Measurements from ENCODE around the gene LILRB5.

DNA sequence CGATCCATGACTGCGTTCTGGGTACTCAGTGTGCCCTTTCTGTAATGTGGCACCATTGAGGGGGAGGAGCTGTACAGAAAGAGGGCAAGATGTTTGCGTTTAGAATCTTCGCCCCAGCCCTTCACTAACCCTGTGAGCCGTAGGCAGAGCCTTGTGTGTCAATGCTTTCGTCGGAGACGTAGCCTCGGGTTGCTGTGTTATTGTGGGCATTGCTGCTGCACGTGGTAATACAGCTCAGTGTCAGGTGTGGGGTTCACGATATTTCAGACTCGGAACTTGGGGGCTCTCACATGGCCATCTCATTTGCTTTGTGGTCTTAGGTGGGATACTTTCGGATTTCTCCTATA lies 50.3 kb downstream of the LILRB5 start:
- TF ChIP-seq POLR2AphosphoS5 (IDR thresholded peaks at IDR 0.05; ENCODE audit: low read depth, low read length) (no peak), YY1 (IDR thresholded peaks at IDR 0.05; ENCODE audit: extremely low read depth, insufficient replicate concordance, low read depth, low read length) (no peak), ELF1 (IDR thresholded peaks at IDR 0.05; ENCODE audit: borderline replicate concordance, low read depth) (no peak), CBX3 (IDR thresholded peaks at IDR 0.05; ENCODE audit: low read depth) (no peak), POLR2A (IDR thresholded peaks at IDR 0.05; ENCODE audit: borderline replicate concordance, extremely low read depth, insufficient read depth, insufficient read length) (no peak), CEBPB (IDR thresholded peaks at IDR 0.05; ENCODE audit: low read depth) (no peak), TCF7L2 (IDR thresholded peaks at IDR 0.05; ENCODE audit: borderline replicate concordance, extremely low read depth, insufficient read depth, insufficient read length) (no peak), EZH2phosphoT487 (IDR thresholded peaks at IDR 0.05; ENCODE audit: borderline replicate concordance) (no peak), ZNF274 (IDR thresholded peaks at IDR 0.05; ENCODE audit: low read depth, low read length) (no peak), EZH2 (IDR thresholded peaks at IDR 0.05) (no peak)
- TF ChIP-seq, protein P1, sequence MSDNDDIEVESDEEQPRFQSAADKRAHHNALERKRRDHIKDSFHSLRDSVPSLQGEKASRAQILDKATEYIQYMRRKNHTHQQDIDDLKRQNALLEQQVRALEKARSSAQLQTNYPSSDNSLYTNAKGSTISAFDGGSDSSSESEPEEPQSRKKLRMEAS (IDR thresholded peaks at IDR 0.05): no peak
- TF ChIP-seq, protein P2, sequence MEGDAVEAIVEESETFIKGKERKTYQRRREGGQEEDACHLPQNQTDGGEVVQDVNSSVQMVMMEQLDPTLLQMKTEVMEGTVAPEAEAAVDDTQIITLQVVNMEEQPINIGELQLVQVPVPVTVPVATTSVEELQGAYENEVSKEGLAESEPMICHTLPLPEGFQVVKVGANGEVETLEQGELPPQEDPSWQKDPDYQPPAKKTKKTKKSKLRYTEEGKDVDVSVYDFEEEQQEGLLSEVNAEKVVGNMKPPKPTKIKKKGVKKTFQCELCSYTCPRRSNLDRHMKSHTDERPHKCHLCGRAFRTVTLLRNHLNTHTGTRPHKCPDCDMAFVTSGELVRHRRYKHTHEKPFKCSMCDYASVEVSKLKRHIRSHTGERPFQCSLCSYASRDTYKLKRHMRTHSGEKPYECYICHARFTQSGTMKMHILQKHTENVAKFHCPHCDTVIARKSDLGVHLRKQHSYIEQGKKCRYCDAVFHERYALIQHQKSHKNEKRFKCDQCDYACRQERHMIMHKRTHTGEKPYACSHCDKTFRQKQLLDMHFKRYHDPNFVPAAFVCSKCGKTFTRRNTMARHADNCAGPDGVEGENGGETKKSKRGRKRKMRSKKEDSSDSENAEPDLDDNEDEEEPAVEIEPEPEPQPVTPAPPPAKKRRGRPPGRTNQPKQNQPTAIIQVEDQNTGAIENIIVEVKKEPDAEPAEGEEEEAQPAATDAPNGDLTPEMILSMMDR (IDR thresholded peaks at IDR 0.05 in 2 of 3, conservative IDR thresholded peaks at IDR 0.05 in 1 of 3; ENCODE audit: borderline replicate concordance in 1 of 3, insufficient read depth in 1 of 3, low read depth in 2 of 3, low read length in 2 of 3): no peak
- TF ChIP-seq, protein P3, sequence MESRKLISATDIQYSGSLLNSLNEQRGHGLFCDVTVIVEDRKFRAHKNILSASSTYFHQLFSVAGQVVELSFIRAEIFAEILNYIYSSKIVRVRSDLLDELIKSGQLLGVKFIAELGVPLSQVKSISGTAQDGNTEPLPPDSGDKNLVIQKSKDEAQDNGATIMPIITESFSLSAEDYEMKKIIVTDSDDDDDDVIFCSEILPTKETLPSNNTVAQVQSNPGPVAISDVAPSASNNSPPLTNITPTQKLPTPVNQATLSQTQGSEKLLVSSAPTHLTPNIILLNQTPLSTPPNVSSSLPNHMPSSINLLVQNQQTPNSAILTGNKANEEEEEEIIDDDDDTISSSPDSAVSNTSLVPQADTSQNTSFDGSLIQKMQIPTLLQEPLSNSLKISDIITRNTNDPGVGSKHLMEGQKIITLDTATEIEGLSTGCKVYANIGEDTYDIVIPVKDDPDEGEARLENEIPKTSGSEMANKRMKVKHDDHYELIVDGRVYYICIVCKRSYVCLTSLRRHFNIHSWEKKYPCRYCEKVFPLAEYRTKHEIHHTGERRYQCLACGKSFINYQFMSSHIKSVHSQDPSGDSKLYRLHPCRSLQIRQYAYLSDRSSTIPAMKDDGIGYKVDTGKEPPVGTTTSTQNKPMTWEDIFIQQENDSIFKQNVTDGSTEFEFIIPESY (IDR thresholded peaks at IDR 0.05; ENCODE audit: extremely low read depth, insufficient replicate concordance, low read length): no peak
- TF ChIP-seq, protein P4, sequence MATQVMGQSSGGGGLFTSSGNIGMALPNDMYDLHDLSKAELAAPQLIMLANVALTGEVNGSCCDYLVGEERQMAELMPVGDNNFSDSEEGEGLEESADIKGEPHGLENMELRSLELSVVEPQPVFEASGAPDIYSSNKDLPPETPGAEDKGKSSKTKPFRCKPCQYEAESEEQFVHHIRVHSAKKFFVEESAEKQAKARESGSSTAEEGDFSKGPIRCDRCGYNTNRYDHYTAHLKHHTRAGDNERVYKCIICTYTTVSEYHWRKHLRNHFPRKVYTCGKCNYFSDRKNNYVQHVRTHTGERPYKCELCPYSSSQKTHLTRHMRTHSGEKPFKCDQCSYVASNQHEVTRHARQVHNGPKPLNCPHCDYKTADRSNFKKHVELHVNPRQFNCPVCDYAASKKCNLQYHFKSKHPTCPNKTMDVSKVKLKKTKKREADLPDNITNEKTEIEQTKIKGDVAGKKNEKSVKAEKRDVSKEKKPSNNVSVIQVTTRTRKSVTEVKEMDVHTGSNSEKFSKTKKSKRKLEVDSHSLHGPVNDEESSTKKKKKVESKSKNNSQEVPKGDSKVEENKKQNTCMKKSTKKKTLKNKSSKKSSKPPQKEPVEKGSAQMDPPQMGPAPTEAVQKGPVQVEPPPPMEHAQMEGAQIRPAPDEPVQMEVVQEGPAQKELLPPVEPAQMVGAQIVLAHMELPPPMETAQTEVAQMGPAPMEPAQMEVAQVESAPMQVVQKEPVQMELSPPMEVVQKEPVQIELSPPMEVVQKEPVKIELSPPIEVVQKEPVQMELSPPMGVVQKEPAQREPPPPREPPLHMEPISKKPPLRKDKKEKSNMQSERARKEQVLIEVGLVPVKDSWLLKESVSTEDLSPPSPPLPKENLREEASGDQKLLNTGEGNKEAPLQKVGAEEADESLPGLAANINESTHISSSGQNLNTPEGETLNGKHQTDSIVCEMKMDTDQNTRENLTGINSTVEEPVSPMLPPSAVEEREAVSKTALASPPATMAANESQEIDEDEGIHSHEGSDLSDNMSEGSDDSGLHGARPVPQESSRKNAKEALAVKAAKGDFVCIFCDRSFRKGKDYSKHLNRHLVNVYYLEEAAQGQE (IDR thresholded peaks at IDR 0.05; ENCODE audit: low read depth): no peak

Data from HCT116 (cell line).